GM18507 (cell line): ENCODE measurements around the gene SIDT2.

ENCODE experiments used
- DNase-seq: peaks from one replicate; pipeline ENCODE4 v3.0.0; 2011; ENCODE audit warnings: low read depth; ENCODE audit not compliant: insufficient read length; ENCODE audit errors: extremely low spot score
- FAIRE-seq: peaks from 2 replicates; lab custom pipeline; 2011; peaks lifted over from hg19 to GRCh38; lab: Jason Lieb, UNC

SIDT2 gene

GRCh38 chr11:117187428-117187798 is 8.9 kb downstream of the SIDT2 start:
- FAIRE-seq (no peak), DNase-seq (no peak)

DNA sequence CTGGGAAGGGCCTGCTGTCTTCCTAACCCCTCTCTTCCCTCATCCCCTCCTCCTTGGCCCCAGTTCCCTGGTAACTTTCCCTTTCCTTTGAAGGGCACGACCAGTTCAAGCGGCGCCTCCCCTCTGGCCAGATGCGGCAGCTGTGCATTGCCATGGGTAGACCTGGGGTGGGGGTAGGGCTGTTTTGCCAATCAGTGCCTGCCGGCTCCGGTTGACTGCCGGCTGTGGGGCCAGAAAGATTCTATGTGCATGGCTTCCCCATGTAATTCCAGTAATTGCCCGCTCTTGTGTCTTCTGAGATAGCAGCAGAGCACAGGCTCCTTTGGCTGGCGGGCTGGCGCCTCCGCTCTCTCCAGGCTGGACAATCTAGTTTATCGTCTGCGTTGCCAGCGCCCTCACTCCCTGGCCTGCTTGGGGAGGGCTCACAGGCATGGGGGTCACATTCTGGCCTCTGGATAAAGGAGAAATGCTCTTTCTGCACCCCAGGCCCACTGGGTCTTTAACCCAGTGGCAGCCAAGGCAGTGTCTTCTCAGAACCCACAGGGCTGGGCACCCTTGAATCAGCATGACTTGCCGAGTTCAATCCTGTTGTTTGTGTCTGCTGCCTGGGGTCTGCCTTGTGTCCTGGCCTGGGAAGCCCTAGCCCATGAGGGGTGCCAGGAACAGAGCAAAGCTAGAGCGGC is 9.4 kb downstream of the SIDT2 start:
- FAIRE-seq: no peak
- DNase-seq: no peak

- DNase-seq: no peak
- no peak for FAIRE-seq
Observed at GRCh38 chr11:117188620-117189081, 10.1 kb downstream of the SIDT2 start.

DNA sequence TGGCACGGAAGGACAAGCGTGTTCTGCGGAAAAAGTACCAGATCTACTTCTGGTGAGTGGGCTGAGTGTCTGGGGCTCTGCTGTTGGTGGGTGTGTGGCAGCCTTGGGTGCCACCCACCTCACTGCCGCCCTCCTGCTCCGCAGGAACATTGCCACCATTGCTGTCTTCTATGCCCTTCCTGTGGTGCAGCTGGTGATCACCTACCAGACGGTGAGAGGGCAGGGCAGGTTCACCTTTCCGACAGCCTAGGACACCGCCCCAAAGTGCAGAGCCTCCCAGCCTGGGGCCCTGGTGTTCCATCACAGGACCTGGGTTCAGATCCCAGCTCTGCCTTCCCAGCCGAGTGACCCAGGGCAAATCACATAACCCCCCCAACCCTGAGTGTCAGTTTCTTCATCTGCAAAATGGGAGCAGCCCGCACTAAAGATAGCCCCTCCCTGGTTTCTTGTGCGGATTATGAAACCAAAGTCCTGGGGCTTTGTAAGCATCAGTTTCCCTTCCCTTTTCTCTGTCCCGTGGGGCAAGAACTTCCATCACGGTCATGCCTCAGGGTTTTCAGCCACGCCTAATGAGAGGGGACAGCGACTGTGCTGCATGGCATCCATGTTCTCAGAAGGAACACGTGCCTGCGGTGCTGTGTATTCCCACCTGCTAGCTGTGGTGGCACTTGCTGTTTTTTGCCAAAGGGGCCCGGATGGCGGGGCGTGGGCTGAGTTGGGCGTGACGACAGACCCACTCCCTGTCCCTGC is 10.8 kb downstream of the SIDT2 start:
- FAIRE-seq (peak; percentile 94), DNase-seq (no peak)

- DNase-seq (no peak), FAIRE-seq (no peak)
Observed at GRCh38 chr11:117189941-117190544, 11.5 kb downstream of the SIDT2 start.

GRCh38 chr11:117191680-117192400 is 13.3 kb downstream of the SIDT2 start:
- DNase-seq: no peak
- FAIRE-seq: no peak

GRCh38 chr11:117192401-117192875 is 13.9 kb downstream of the SIDT2 start:
- DNase-seq (no peak), FAIRE-seq (no peak)

- DNase-seq (no peak), FAIRE-seq (no peak)
Observed at GRCh38 chr11:117193130-117194020, 14.8 kb downstream of the SIDT2 start.

DNA sequence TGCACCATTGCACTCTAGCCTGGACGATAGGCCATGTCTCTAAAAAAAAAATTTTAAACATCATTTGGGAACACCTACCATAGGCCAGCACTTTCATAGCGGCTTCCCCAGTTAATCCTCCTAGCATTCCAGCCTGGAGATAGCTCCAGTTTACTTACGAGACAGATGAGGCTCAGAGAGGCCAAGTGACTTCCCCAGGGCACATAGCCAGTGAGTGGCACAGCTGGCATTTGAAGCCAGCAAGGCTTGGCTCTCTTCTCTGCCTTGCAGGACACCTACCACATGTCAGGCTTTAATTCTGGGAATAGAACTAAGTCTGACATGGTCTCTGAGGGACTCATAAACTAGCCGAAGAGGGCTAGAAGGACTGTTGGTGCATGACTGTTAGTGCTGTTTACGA is 15.7 kb downstream of the SIDT2 start:
- FAIRE-seq: no peak

DNA sequence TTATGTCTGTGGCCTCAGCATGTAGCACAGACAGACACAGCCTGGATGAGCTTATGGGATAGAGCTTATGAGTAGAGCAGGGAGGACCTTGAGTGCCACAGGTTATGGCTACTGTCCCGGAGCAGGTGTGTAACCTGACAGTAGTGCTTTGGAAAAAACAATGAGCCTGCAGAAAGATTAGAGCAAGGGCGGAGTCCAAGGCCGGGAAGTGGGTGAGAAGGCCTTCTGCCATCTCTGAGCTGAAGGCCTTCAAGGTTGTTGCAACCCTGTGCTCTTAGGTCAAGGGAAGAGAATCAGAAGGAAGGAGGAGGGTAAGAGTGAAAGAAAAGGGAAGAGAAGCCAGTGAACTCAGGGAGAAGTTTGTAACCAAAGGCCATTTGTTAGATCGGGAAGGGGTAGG is 16.7 kb downstream of the SIDT2 start:
- DNase-seq (no peak), FAIRE-seq (no peak)

More for the DNA sequence above, 15.7 kb downstream of the SIDT2 start:
- DNase-seq: no peak

GRCh38 chr11:117195761-117196160 is 17.2 kb downstream of the SIDT2 start:
- no peak for DNase-seq

GRCh38 chr11:117197006-117197405 is 18.5 kb downstream of the SIDT2 start:
- FAIRE-seq: no peak
- no peak for DNase-seq

More at GRCh38 chr11:117195761-117196160, 17.2 kb downstream of the SIDT2 start:
- FAIRE-seq: no peak

- FAIRE-seq (no peak), DNase-seq (no peak)
Observed at GRCh38 chr11:117197516-117198456, 19.2 kb downstream of the SIDT2 start.

GRCh38 chr11:117198613-117199012 is 20.1 kb downstream of the SIDT2 start:
- no peak for DNase-seq
- FAIRE-seq: no peak

- FAIRE-seq (no peak), DNase-seq (no peak)
Observed at GRCh38 chr11:117199053-117199915, 20.7 kb downstream of the SIDT2 start, which contains the start of gene TAGLN. TSS of gene TAGLN (plus strand) at chr11:117199370. CDS start at chr11:117203014, 3,644 bp downstream.

GRCh38 chr11:117199916-117200812 is 21.6 kb downstream of the SIDT2 start:
- DNase-seq (no peak), FAIRE-seq (no peak)
